NCI-H1092 treated with DMSO at 0.1 percent for 48 hours (cell line): Measurements from ENCODE around the gene ATG2B.

ENCODE experiments used
- DNase-seq: peaks from one replicate; lab custom pipeline; 2025; lab: John Stamatoyannopoulos, UW

The ATG2B gene, protein sequence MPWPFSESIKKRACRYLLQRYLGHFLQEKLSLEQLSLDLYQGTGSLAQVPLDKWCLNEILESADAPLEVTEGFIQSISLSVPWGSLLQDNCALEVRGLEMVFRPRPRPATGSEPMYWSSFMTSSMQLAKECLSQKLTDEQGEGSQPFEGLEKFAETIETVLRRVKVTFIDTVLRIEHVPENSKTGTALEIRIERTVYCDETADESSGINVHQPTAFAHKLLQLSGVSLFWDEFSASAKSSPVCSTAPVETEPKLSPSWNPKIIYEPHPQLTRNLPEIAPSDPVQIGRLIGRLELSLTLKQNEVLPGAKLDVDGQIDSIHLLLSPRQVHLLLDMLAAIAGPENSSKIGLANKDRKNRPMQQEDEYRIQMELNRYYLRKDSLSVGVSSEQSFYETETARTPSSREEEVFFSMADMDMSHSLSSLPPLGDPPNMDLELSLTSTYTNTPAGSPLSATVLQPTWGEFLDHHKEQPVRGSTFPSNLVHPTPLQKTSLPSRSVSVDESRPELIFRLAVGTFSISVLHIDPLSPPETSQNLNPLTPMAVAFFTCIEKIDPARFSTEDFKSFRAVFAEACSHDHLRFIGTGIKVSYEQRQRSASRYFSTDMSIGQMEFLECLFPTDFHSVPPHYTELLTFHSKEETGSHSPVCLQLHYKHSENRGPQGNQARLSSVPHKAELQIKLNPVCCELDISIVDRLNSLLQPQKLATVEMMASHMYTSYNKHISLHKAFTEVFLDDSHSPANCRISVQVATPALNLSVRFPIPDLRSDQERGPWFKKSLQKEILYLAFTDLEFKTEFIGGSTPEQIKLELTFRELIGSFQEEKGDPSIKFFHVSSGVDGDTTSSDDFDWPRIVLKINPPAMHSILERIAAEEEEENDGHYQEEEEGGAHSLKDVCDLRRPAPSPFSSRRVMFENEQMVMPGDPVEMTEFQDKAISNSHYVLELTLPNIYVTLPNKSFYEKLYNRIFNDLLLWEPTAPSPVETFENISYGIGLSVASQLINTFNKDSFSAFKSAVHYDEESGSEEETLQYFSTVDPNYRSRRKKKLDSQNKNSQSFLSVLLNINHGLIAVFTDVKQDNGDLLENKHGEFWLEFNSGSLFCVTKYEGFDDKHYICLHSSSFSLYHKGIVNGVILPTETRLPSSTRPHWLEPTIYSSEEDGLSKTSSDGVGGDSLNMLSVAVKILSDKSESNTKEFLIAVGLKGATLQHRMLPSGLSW (N-terminal part only)

DNA sequence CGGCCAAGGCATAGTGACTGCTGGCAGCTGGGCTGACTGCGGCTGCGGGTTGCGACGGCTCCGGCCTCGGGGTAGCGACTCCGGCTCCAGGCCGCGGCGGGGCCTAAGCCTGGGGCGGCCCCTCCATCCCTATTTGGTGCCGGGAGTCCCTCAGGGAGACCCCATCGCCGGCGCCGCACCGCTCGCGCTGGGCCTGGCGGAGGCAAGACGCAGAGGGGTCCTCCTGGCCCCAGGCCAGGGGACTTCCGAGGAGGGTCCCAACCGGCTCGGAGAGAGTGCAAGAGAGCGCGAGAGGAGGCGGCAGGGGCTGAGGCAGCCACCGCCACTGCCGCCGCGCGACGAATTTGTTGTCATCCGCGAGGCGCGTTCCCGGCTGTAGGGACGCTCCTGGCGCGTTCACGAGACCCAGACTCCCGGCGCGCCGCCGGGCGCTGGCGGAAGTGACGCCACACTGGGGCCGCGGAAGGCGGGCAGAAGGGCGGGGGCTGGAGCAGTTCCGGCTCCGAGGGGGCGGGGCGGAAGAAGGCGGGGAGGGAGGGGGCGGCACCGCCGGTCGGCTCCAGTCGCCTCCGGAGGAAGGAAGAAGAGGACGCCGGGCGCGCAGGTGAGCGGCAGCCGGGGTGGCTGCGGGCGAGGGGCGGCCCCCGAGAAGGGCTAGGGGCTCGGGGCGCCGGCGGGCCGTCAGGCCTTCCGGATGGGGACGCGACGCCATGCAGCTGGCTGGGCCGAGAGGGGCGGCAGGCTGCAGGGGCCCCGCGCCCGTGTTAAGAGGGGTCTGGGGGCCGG is at the start of gene ATG2B, which contains the start of gene GSKIP:
Gene ATG2B, minus strand, starts transcription at position 377 of the 786 bp plus-strand sequence. Its CDS starts 365 bp downstream, at position 12.
Gene GSKIP, plus strand, starts transcription at position 562 of the 786 bp plus-strand sequence. CDS start 18,722 bp downstream, outside the sequence.
- DNase-seq: peak; percentile 89

- no peak for DNase-seq
These were observed 47.0 kb upstream of the ATG2B start for GRCh38 chr14:96410119-96410518.

DNA sequence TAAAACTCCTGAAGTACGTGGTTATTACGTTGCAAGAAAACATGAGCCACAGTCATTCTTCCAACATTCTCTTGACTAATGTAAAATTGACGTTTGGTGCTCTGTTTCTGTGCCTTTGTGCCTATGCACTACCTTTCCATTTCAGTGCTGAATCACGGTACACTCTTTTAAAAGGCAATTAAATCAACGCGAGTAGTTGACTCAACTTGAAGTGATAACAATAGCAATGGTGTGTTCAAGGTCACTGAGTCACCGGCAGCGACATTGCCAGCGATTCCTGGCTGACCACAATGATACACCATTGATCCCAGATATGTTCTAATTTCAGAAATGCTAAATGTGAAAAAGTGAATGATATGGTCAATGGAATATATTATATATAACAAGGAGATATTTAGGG is 46.6 kb upstream of the ATG2B start:
- no peak for DNase-seq

DNA sequence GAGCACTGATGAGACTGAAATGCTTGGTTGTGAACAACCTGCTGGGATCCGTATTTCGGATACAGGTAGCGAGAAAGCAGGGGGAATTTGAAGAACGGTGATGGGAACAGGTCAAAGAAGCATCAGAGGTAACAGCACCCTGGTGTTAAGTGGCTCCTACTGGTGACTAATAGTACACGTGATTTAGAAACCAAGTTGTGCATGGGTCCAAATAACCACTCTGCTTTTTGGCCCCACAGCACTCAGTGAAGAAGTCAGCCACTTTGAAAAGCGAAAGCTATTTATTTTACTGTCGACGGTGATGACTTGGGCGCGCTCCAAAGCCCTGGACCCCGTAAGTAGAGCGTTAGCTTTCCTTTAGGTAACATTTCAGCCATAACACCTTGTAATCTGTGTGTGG is 45.5 kb upstream of the ATG2B start:
- DNase-seq: no peak

DNA sequence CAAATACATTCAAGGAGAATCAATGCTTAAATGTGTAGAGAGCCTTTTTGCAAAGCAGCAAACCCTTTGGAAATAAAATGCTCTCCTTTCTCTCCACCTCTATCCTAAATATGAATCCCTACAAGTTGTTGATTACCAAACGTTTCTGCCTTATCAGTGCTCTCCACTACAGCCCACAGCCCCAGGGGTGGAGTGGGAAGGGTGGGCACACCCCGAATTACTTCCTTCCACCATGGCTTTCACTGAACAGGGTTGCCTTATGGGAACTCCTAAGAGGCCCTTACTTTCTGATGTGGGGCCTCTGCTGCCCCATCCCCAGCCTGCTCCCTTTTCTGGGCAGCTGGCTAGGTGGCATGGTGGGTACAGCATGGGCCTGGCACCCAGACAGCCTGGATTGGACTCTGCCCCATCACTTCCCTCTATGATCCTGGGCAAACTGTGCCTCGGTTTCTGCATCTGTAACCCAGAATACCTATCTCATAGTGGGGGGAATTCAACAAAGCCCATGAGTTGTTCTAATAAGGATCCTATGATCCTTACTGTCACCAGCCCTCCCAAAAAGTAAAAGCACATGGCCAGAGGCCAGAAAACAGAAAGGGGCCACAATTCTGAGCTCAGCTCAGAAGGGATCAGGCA is 44.9 kb upstream of the ATG2B start:
- DNase-seq: no peak

GRCh38 chr14:96405677-96406076 is 42.5 kb upstream of the ATG2B start:
- DNase-seq: no peak

- no peak for DNase-seq
These were observed 40.3 kb upstream of the ATG2B start for GRCh38 chr14:96403409-96403808.

GRCh38 chr14:96400495-96400894 is 37.4 kb upstream of the ATG2B start:
- DNase-seq: no peak

GRCh38 chr14:96399405-96399804 is 36.3 kb upstream of the ATG2B start:
- no peak for DNase-seq

DNA sequence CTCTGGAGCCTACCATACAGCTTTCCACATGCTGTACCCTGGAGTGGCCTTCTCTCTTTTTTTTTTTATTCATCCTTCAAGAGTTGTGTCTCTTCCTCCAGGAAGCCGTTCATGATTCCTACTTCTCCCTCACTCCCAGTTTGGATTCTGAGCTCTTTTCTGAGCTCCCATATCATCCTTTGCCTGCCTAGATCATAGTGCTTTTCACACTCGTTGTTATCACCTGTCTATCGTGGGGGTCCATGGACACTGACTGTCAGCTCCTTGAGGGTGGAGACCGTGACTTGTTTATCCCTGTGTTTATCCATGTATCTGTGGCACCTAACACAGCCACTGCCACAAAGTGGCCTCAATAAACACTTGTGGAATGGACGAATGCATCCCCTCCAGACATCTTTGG is 35.8 kb upstream of the ATG2B start:
- DNase-seq: no peak

GRCh38 chr14:96398432-96398831 is 35.3 kb upstream of the ATG2B start:
- no peak for DNase-seq

DNA sequence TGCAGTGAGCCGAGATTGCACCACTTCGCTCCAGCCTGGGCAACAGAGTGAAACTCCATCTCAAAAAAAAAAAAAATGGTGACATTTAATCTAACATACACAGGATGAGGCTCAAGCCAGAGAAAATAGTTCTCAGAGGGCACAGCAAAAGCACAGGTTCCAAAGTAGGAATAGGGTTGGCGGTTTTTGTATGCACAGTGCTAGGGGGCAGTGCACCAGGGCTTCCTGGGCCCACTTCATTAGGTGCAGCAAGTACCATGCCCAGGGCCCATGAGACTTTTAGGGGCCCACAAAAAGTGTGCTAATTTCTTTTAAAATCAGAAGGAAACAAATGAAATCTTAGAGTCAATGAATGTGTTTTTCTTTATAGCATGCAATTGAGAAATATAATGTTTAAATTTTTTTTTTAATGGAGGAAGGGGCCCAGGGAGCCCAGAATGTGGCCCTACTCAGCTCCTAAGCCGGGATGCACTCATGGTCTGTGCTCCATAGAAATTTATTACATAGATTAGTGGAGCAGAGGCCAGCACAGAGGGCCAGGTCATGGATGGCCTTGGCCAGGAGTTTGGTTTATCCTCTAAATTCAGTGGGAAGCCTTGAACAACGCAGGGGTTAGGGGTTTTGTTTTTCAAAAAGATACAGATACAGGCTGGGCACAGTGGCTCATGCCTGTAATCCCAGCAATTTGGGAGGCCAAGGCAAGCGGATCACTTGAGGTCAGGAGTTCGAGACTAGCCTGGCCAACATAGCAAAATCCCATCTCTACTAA is 31.1 kb upstream of the ATG2B start:
- no peak for DNase-seq

GRCh38 chr14:96393071-96393691 is 30.0 kb upstream of the ATG2B start:
- DNase-seq: no peak

DNA sequence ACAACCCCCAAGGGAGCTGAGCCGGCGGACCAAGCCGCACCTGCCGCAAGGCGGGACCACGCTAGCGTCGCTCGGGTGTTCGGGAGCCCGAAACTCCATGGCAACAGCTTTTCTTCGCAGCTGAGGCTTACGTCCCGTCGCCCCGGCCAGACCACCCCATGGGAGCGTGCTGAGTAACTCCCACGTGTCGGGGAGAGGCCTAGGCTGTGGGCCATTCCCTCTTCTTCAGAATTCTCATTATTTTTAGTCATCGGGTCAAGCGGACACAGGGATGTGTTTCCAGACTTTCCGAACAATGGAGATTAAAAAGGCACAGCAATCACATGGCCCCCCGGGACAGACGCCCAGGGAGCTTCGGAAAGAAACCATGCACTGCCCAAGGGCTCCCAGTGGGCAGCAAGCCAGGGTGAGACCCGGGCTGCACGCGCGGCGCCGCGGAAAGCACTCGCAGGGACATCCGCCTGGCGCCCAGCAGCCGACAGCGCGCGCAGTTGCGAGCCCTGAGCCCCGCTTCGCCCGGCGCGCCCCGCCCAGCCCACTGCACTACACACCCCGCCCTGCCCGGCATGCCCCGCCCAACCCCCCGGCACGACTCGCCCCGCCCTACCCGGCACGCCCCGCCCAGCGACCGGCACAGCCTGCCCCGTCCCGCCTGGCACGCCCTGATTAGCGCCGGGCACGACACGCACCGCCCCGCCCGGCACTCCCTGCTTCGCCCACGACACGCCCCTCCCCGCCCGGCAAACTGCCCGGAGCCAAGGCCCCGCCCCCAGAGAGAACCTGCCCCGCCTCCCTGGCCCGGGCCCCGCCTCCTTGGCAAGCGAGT is 28.4 kb upstream of the ATG2B start:
- DNase-seq: peak; percentile 93

DNA sequence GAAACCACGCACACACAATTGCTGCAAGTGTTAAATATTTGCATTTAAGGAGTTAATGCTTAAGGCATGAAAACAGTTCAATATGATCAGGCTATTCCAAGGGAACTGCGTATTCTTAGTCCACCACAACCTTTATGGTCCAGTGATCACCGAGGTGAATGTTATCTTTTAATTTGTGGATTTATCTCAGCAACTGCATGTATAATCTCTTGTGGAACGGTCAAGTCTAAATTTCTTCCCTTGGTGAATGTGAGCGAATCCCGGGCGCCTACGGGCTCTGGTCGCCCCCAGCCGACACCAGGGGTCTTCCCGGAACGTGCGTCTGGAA is 27.8 kb upstream of the ATG2B start:
- no peak for DNase-seq

DNA sequence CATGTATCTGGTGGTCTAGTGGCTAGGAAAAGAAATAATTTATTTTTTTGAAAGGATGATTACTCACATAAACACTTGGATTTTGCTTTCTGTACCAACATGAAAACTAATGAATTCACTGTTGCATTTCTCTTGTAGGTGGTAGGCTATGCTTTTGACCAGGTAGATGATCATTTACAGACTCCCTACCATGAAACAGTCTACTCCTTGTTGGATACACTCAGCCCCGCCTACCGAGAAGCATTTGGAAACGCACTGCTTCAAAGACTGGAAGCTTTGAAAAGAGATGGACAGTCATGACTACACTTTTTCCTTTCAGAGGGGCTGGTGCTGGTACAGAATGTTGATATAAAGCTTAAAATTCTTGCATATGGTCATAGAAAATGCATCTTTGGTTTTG is 22.2 kb upstream of the ATG2B start:
- DNase-seq: no peak

DNA sequence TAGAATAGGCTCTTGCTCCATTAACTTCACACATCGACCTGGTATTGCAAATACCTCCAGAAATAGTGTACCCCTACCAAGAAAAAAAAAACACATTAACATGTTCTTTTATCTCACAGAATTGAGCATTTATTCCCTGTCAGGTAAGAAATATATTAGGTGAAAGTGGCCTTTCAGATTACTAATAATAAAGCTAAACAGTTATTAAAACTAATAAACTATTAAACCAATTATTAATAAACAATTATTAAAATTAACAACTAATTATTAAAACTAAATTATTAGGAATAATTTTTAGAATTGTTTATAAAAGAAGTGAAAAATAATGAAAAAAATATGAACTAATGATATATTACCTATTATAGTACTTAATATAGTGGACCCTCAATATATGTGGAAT is 21.6 kb upstream of the ATG2B start:
- no peak for DNase-seq

GRCh38 chr14:96384053-96384452 is 20.9 kb upstream of the ATG2B start:
- no peak for DNase-seq

DNA sequence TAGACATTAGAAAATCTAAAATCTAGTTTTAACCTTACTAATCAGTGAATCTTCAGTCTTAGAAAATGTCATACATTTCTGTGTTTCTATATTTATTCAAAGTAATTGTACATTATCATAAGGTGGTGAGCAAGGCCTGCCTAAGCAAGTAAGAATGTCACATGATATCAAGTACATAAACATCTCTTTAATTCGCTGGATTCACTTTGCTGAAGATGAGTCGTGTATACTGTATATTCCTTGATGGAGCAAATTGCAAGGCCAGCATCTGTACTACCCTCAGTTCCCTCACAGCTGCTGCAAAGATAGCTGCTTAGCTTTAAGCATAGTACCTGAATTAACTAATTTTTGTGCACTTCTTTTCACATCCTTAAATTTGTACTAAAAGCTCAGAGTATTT is 20.3 kb upstream of the ATG2B start:
- DNase-seq: no peak
